ENCODE results near the gene ACAP3.

GRCh38 chr1:1283821-1284220, 23.9 kb downstream of the ACAP3 start:
- TF ChIP-seq CTCF (IDR thresholded peaks at IDR 0.05) (no peak), POLR2A (IDR thresholded peaks at IDR 0.05) (no peak)

Measured in breast epithelium (tissue), 3 donors.